ENCODE measurements around the gene CAMK2N1. TPM values are rescaled to one million over a fixed set of nuclear protein-coding genes. Genes with fewer than 3 reads are reported as not detected.

Gene CAMK2N1
- polyA plus RNA-seq, 3 donors, result not detected

- Histone ChIP-seq H3K27ac (ENCODE audit: low read depth in 1 of 2, low read length in 2 of 2) (no peak overlapping the region), H3K27me3 (ENCODE audit: control insufficient read depth in 2 of 2, insufficient read depth in 2 of 2, low read length in 2 of 2) (peaks cover 15 to 16% of the 10 kb centered on the region in 2 donors), H3K36me3 (replicated peaks in 1 of 2; ENCODE audit: control insufficient read depth in 1 of 2, insufficient read depth in 2 of 2, low read length in 2 of 2) (no peaks in the 10 kb centered on the region), H3K9ac (ENCODE audit: insufficient read depth, low read length, poor library complexity, severe bottlenecking) (no peak overlapping the region), H3K79me2 (ENCODE audit: insufficient read depth, low read length) (no peaks in the 10 kb centered on the region), H3K9me3 (replicated peaks in 1 of 2; ENCODE audit: control insufficient read depth in 1 of 2, insufficient read depth in 1 of 2, low read length in 2 of 2) (no peaks in the 10 kb centered on the region), H3K4me3 (replicated peaks in 1 of 3; ENCODE audit: low read depth in 2 of 3, low read length in 3 of 3) (no peak overlapping the region), H3K4me2 (replicated peaks; ENCODE audit: extremely low read depth, low read length, poor library complexity, severe bottlenecking) (no peak overlapping the region), H2AFZ (ENCODE audit: insufficient read depth, low read depth, low read length, poor library complexity, severe bottlenecking) (no peak overlapping the region), H3K4me1 (ENCODE audit: control insufficient read depth in 1 of 2, insufficient read depth in 2 of 2, low read length in 2 of 2) (no peaks in the 10 kb centered on the region), H4K20me1 (ENCODE audit: insufficient read depth, low read length) (no peaks in the 10 kb centered on the region)
- 10% methylated on average over 4 of the region's 8 CpGs for WGBS (ENCODE audit: insufficient coverage)
- H3K9me3 Mint-ChIP-seq, result no peaks in the 10 kb centered on the region
- H3K36me3 Mint-ChIP-seq, result no peaks in the 10 kb centered on the region
- H3K4me3 Mint-ChIP-seq, result no peak overlapping the region
- DNase-seq, result no peak
- H3K27ac Mint-ChIP-seq, result no peak overlapping the region
- TF ChIP-seq CTCF (IDR thresholded peaks at IDR 0.05), result no peak
- intact Hi-C loops (cut with micrococcal nuclease), result no loop called here
- H3K27me3 Mint-ChIP-seq (ENCODE audit: low read depth in 3 of 3), result peaks cover 24 to 32% (median 27%) of the 10 kb centered on the region in 3 donors
- H3K4me1 Mint-ChIP-seq, result no peaks in the 10 kb centered on the region
These were observed 44.3 kb upstream of the CAMK2N1 start for GRCh38 chr1:20530306-20530705.

GRCh38 chr1:20528221-20528620 lies 42.2 kb upstream of the CAMK2N1 start:
- intact Hi-C loops (cut with micrococcal nuclease), result loop anchor here in 1 of 2 donors (10.0 kb wide), 1 partner anchor 47 kb away; no protein-coding TSS in a partner anchor
- no peaks in the 10 kb centered on the region for H3K9me3 Mint-ChIP-seq
- no peak for TF ChIP-seq CTCF (IDR thresholded peaks at IDR 0.05)
- H3K27ac Mint-ChIP-seq, result no peak overlapping the region
- H3K4me3 ChIP-seq (replicated peaks in 1 of 3; ENCODE audit: low read depth in 2 of 3, low read length in 3 of 3), result no peak overlapping the region
- no peaks in the 10 kb centered on the region for H3K9me3 ChIP-seq (replicated peaks in 1 of 2; ENCODE audit: control insufficient read depth in 1 of 2, insufficient read depth in 1 of 2, low read length in 2 of 2)
- no peak overlapping the region for H3K4me3 Mint-ChIP-seq
- H3K27me3 Mint-ChIP-seq (ENCODE audit: low read depth in 3 of 3), result peaks cover 11 to 28% (median 27%) of the 10 kb centered on the region in 3 donors
- H3K79me2 ChIP-seq (ENCODE audit: insufficient read depth, low read length), result no peaks in the 10 kb centered on the region
- H3K36me3 Mint-ChIP-seq, result no peaks in the 10 kb centered on the region
- no peak overlapping the region for H2AFZ ChIP-seq (ENCODE audit: insufficient read depth, low read depth, low read length, poor library complexity, severe bottlenecking)
- no peaks in the 10 kb centered on the region for H3K4me1 Mint-ChIP-seq
- no peaks in the 10 kb centered on the region for H3K36me3 ChIP-seq (replicated peaks in 1 of 2; ENCODE audit: control insufficient read depth in 1 of 2, insufficient read depth in 2 of 2, low read length in 2 of 2)
- H3K27me3 ChIP-seq (ENCODE audit: control insufficient read depth in 2 of 2, insufficient read depth in 2 of 2, low read length in 2 of 2), result peaks cover 15 to 16% of the 10 kb centered on the region in 2 donors
- H3K9ac ChIP-seq (ENCODE audit: insufficient read depth, low read length, poor library complexity, severe bottlenecking), result no peak overlapping the region
- DNase-seq, result no peak
- 84% methylated on average over 7 of the region's 7 CpGs for WGBS (ENCODE audit: insufficient coverage)
- H3K4me1 ChIP-seq (ENCODE audit: control insufficient read depth in 1 of 2, insufficient read depth in 2 of 2, low read length in 2 of 2), result no peaks in the 10 kb centered on the region
- H4K20me1 ChIP-seq (ENCODE audit: insufficient read depth, low read length), result no peaks in the 10 kb centered on the region
- no peak overlapping the region for H3K27ac ChIP-seq (ENCODE audit: low read depth in 1 of 2, low read length in 2 of 2)
- H3K4me2 ChIP-seq (replicated peaks; ENCODE audit: extremely low read depth, low read length, poor library complexity, severe bottlenecking), result no peak overlapping the region

All from CD14-positive monocyte (primary cell).